Measurements from ENCODE around the gene SNCB. TPM values are rescaled to one million over a fixed set of nuclear protein-coding genes. Genes with fewer than 3 reads are reported as not detected.
A peak's percentile ranks its signal among the peaks of the same experiment; 100 is the strongest.

The SNCB gene
- total and polyA plus RNA-seq, 2 donors from 2014 or later, result not detected

GRCh38 chr5:176646049-176646706 lies 15.8 kb upstream of the SNCB start:
- DNase-seq (no peak), FAIRE-seq (no peak)
- intact Hi-C loops (cut with DNase I), result no loop called here
- Histone ChIP-seq H3K36me3 (ENCODE audit: control insufficient read depth in 2 of 3, insufficient read depth in 3 of 3, low read length in 3 of 3) (no peaks in the 10 kb centered on the region), H3K27ac (ENCODE audit: low read depth in 2 of 2, low read length in 2 of 2) (no peak overlapping the region), H3K27me3 (ENCODE audit: control insufficient read depth, insufficient read depth, low read length) (no peaks in the 10 kb centered on the region), H3K9ac (ENCODE audit: low read length in 3 of 3) (peak overlapping the region in 1 of 3 donors; percentile 66), H3K9me3 (ENCODE audit: control insufficient read depth in 2 of 3, insufficient read depth in 1 of 3, low read length in 3 of 3) (no peaks in the 10 kb centered on the region), H3K4me1 (ENCODE audit: control insufficient read depth in 2 of 3, insufficient read depth in 2 of 3, low read depth in 1 of 3, low read length in 3 of 3) (peaks cover 0 to 11% (median 7%) of the 10 kb centered on the region in 3 donors), H3K4me3 (ENCODE audit: low read length in 3 of 3) (peak overlapping the region in 1 of 3 donors; percentile 84)
- no peak for TF ChIP-seq CTCF (IDR thresholded peaks at IDR 0.05; ENCODE audit: borderline replicate concordance, extremely low read depth, insufficient read depth)

- intact Hi-C loops (cut with DNase I), result no loop called here
- no peak overlapping the region for H3K27ac ChIP-seq (ENCODE audit: low read depth in 2 of 2, low read length in 2 of 2)
- H3K4me3 ChIP-seq (ENCODE audit: low read length in 3 of 3), result no peak overlapping the region
- H3K9ac ChIP-seq (ENCODE audit: low read length in 3 of 3), result no peak overlapping the region
- DNase-seq (no peak), FAIRE-seq (no peak)
- no peaks in the 10 kb centered on the region for H3K36me3 ChIP-seq (ENCODE audit: control insufficient read depth in 2 of 3, insufficient read depth in 3 of 3, low read length in 3 of 3)
- H3K4me1 ChIP-seq (ENCODE audit: control insufficient read depth in 2 of 3, insufficient read depth in 2 of 3, low read depth in 1 of 3, low read length in 3 of 3), result peaks cover 0 to 11% (median 7%) of the 10 kb centered on the region in 3 donors
- no peaks in the 10 kb centered on the region for H3K9me3 ChIP-seq (ENCODE audit: control insufficient read depth in 2 of 3, insufficient read depth in 1 of 3, low read length in 3 of 3)
- H3K27me3 ChIP-seq (ENCODE audit: control insufficient read depth, insufficient read depth, low read length), result no peaks in the 10 kb centered on the region
- TF ChIP-seq CTCF (IDR thresholded peaks at IDR 0.05; ENCODE audit: borderline replicate concordance, extremely low read depth, insufficient read depth), result no peak
Measured at GRCh38 chr5:176644878-176645670, 14.7 kb upstream of the SNCB start.

- Histone ChIP-seq H3K9ac (ENCODE audit: low read length in 3 of 3) (no peak overlapping the region), H3K36me3 (ENCODE audit: control insufficient read depth in 2 of 3, insufficient read depth in 3 of 3, low read length in 3 of 3) (no peaks in the 10 kb centered on the region), H3K9me3 (ENCODE audit: control insufficient read depth in 2 of 3, insufficient read depth in 1 of 3, low read length in 3 of 3) (no peaks in the 10 kb centered on the region), H3K27me3 (ENCODE audit: control insufficient read depth, insufficient read depth, low read length) (no peaks in the 10 kb centered on the region), H3K4me1 (ENCODE audit: control insufficient read depth in 2 of 3, insufficient read depth in 2 of 3, low read depth in 1 of 3, low read length in 3 of 3) (peaks cover 0 to 11% (median 7%) of the 10 kb centered on the region in 3 donors), H3K4me3 (ENCODE audit: low read length in 3 of 3) (no peak overlapping the region), H3K27ac (ENCODE audit: low read depth in 2 of 2, low read length in 2 of 2) (no peak overlapping the region)
- DNase-seq (no peak), FAIRE-seq (no peak)
- intact Hi-C loops (cut with DNase I), result no loop called here
- TF ChIP-seq CTCF (IDR thresholded peaks at IDR 0.05; ENCODE audit: borderline replicate concordance, extremely low read depth, insufficient read depth), result no peak
Measured at GRCh38 chr5:176644294-176644693, 14.0 kb upstream of the SNCB start.

Data from kidney (tissue), 14 donors.